Smooth muscle cell (in vitro differentiated cells): ENCODE data around the gene URI1. TPM values are rescaled to one million over a fixed set of nuclear protein-coding genes. Genes with fewer than 3 reads are reported as not detected.
"Not testable (repeated sequence)": the region's sequence is repeated elsewhere in the genome, so short reads cannot be mapped to it uniquely, and the experiment has no call there.

Experiments
- DNase-seq: peaks from one replicate; lab custom pipeline; 2025; ENCODE audit not compliant: unreplicated experiment; lab: John Stamatoyannopoulos, UW
- H2AFZ ChIP-seq: fragments of 200-600 bp; sonication (generic); 2 replicates; pipeline ENCODE4 v1.6.0; 2016; ENCODE audit warnings: antibody characterized with exemption, low read depth, mild to moderate bottlenecking
- H3F3A ChIP-seq: fragments of 200-600 bp; sonication (generic); 2 replicates; pipeline ENCODE4 v1.6.0; 2017; ENCODE audit warnings: antibody characterized with exemption, low read depth
- H3K27ac ChIP-seq: fragments of 200-600 bp; sonication (generic); 2 replicates; pipeline ENCODE4 v1.5.1; 2016; ENCODE audit warnings: low read depth, mild to moderate bottlenecking
- H3K27me3 ChIP-seq: fragments of 200-600 bp; sonication (generic); 2 replicates; pipeline ENCODE4 v1.6.1; 2016; ENCODE audit warnings: low read depth, mild to moderate bottlenecking
- H3K36me3 ChIP-seq: fragments of 200-600 bp; sonication (generic); 2 replicates; pipeline ENCODE4 v1.5.1; 2016; ENCODE audit warnings: low read depth
- H3K4me1 ChIP-seq: fragments of 200-600 bp; sonication (generic); 2 replicates; pipeline ENCODE4 v1.5.1; 2016; ENCODE audit warnings: low read depth
- H3K4me2 ChIP-seq: fragments of 200-600 bp; sonication (generic); 2 replicates; pipeline ENCODE4 v1.6.0; 2016; ENCODE audit warnings: mild to moderate bottlenecking
- H3K4me3 ChIP-seq: fragments of 200-600 bp; sonication (generic); 2 replicates; pipeline ENCODE4 v1.5.1; 2016; ENCODE audit warnings: mild to moderate bottlenecking
- H3K79me2 ChIP-seq: fragments of 200-600 bp; sonication (generic); 2 replicates; pipeline ENCODE4 v1.6.0; 2016; ENCODE audit warnings: low read depth, mild to moderate bottlenecking
- H3K9ac ChIP-seq: fragments of 200-600 bp; sonication (generic); 2 replicates; pipeline ENCODE4 v1.6.0; 2016; ENCODE audit warnings: low read depth
- H3K9me3 ChIP-seq: fragments of 200-600 bp; sonication (generic); replicated peaks from 2 replicates; pipeline ENCODE4 v1.5.1; 2016; ENCODE audit warnings: low read depth
- H4K20me1 ChIP-seq: fragments of 200-600 bp; sonication (generic); 2 replicates; pipeline ENCODE4 v1.6.0; 2016; ENCODE audit warnings: low read depth
- WGBS: methylation state at CpG from one replicate; pipeline ENCODE4 v1.1.7; 2016; ENCODE audit warnings: low lambda C conversion rate; 5-methylcytosine and 5-hydroxymethylcytosine counted together
- polyA plus RNA-seq: library from polyadenylated mRNA; unstranded; fragments of >200 nt; fragmentation: Nextera tagmentation; extraction: Ambion mirVana; gene quantifications from 2 replicates; pipeline ENCODE4 v1.2.1, GENCODE V29; 2016
- total RNA-seq: library from RNA; depleted of rRNA; stranded (reverse); fragments of >200 nt; gene quantifications from 2 replicates; pipeline ENCODE4 v1.2.3, GENCODE V29; 2014
- TF ChIP-seq, protein P1 (sequence below): fragments of 200-600 bp; sonication (generic); IDR thresholded peaks from 2 replicates; pipeline ENCODE4 v1.5.1; 2017; ENCODE audit warnings: borderline replicate concordance, mild to moderate bottlenecking, antibody characterized with exemption; ENCODE audit not compliant: insufficient read depth, poor library complexity, severe bottlenecking

Gene URI1
- total and polyA plus RNA-seq, 2 experiments from 2014 or later = 39.3 to 47.6 TPM

DNA sequence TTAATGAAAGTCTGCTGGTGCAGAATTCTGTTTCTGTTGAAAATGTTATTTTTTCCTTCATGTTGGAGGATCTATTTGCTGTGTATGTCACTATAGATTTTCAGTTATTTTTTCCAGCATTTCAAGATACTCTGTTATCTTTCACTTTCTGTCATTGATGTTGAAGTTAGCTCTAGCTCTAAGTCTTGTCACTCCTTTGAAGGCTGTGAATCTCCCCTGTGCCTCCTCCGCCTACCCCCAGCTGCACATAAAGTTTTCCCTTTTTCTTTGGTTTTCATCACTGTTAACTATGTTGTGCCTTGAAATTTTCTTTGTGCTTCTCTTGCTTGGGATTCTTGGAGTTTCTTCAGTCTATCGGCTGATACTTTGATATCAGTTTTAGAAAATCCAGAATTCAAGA is 20.8 kb downstream of the URI1 start:
- no peak overlapping the region for H3K9ac ChIP-seq
- H3K4me1 ChIP-seq = peaks cover 8% of the 10 kb centered on the region
- WGBS = 97% methylated on average over 2 of the region's 2 CpGs
- H3K36me3 ChIP-seq = no peaks in the 10 kb centered on the region
- H3K27me3 ChIP-seq = no peaks in the 10 kb centered on the region
- no peaks in the 10 kb centered on the region for H3K9me3 ChIP-seq
- TF ChIP-seq, protein P1, sequence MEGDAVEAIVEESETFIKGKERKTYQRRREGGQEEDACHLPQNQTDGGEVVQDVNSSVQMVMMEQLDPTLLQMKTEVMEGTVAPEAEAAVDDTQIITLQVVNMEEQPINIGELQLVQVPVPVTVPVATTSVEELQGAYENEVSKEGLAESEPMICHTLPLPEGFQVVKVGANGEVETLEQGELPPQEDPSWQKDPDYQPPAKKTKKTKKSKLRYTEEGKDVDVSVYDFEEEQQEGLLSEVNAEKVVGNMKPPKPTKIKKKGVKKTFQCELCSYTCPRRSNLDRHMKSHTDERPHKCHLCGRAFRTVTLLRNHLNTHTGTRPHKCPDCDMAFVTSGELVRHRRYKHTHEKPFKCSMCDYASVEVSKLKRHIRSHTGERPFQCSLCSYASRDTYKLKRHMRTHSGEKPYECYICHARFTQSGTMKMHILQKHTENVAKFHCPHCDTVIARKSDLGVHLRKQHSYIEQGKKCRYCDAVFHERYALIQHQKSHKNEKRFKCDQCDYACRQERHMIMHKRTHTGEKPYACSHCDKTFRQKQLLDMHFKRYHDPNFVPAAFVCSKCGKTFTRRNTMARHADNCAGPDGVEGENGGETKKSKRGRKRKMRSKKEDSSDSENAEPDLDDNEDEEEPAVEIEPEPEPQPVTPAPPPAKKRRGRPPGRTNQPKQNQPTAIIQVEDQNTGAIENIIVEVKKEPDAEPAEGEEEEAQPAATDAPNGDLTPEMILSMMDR = no peak
- no peak overlapping the region for H3K4me3 ChIP-seq
- no peaks in the 10 kb centered on the region for H3F3A ChIP-seq
- H2AFZ ChIP-seq = no peak overlapping the region
- no peak overlapping the region for H3K27ac ChIP-seq
- H3K4me2 ChIP-seq = no peak overlapping the region
- no peak for DNase-seq
- H3K79me2 ChIP-seq = peaks cover 98% of the 10 kb centered on the region
- H4K20me1 ChIP-seq = peaks cover 97% of the 10 kb centered on the region

DNA sequence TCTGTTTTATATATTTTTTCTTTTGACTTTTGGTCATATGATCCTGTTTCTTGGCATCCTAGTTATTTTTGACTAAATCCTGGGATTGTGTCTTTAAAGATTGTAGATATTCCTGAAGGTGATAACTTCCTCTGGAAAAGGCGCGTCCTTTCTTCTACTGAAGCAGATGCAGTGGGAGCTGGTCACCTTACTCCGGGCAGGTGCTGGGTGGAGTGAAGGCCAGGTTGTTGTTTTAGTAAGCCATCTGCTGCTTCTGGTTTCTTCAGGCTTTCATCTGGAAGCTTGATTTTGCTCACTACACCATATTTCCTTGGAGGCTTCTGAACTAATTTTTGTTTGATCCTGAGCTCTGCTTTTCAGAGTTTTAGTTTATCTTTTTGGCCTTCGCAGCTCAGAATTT is 21.5 kb downstream of the URI1 start:
- Histone ChIP-seq H3K4me3 (no peak overlapping the region), H3K4me1 (peaks cover 8% of the 10 kb centered on the region), H4K20me1 (peaks cover 97% of the 10 kb centered on the region), H3K79me2 (peaks cover 97% of the 10 kb centered on the region), H2AFZ (no peak overlapping the region), H3K9me3 (no peaks in the 10 kb centered on the region), H3K27me3 (no peaks in the 10 kb centered on the region), H3K9ac (no peak overlapping the region), H3K4me2 (no peak overlapping the region), H3K27ac (no peak overlapping the region), H3F3A (no peaks in the 10 kb centered on the region), H3K36me3 (no peaks in the 10 kb centered on the region)
- DNase-seq = no peak
- WGBS = 91% methylated on average over 4 of the region's 4 CpGs
- TF ChIP-seq, protein P1 = no peak

- H3K27me3 ChIP-seq = no peaks in the 10 kb centered on the region
- 96% methylated on average over 4 of the region's 5 CpGs for WGBS
- no peak for DNase-seq
- H3K9ac ChIP-seq = no peak overlapping the region
- H3K27ac ChIP-seq = no peak overlapping the region
- H3K36me3 ChIP-seq = no peaks in the 10 kb centered on the region
- H3K9me3 ChIP-seq = no peaks in the 10 kb centered on the region
- H3K79me2 ChIP-seq = peaks cover 97% of the 10 kb centered on the region
- H3F3A ChIP-seq = no peaks in the 10 kb centered on the region
- peaks cover 8% of the 10 kb centered on the region for H3K4me1 ChIP-seq
- no peak overlapping the region for H2AFZ ChIP-seq
- TF ChIP-seq, protein P1 = no peak
- H3K4me2 ChIP-seq = no peak overlapping the region
- H3K4me3 ChIP-seq = no peak overlapping the region
- H4K20me1 ChIP-seq = peaks cover 99% of the 10 kb centered on the region
Measured at GRCh38 chr19:29964171-29964570, 22.1 kb downstream of the URI1 start.

- 83% methylated on average over 4 of the region's 4 CpGs for WGBS
- H3K4me3 ChIP-seq = no peak overlapping the region
- no peaks in the 10 kb centered on the region for H3K27me3 ChIP-seq
- H3K4me1 ChIP-seq = peaks cover 8% of the 10 kb centered on the region
- peaks cover 97% of the 10 kb centered on the region for H3K79me2 ChIP-seq
- H3K4me2 ChIP-seq = peak overlapping the region; percentile 21
- H3F3A ChIP-seq = no peaks in the 10 kb centered on the region
- H4K20me1 ChIP-seq = peaks cover 99% of the 10 kb centered on the region
- H2AFZ ChIP-seq = no peak overlapping the region
- TF ChIP-seq, protein P1 = no peak
- no peak overlapping the region for H3K27ac ChIP-seq
- H3K9me3 ChIP-seq = no peaks in the 10 kb centered on the region
- no peak for DNase-seq
- no peaks in the 10 kb centered on the region for H3K36me3 ChIP-seq
- H3K9ac ChIP-seq = no peak overlapping the region
Measured at GRCh38 chr19:29965492-29965891, 23.5 kb downstream of the URI1 start.

DNA sequence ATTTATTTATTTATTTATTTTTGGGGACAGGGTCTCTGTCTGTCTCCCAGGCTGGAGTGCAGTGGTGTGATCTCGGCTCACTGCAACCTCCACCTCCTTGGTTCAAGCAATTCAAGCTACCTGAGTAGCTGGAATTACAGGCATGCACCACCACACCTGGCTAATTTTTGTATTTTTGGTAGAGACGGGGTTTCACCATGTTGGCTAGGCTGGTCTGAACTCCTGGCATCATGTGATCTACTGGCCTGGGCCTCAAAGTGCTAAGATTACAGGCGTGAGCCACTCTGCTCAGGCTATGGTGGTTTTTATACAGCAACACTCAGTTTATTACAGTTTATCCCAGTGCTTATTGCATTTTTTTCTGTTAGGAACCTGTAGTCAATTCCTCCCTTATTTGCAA is 24.1 kb downstream of the URI1 start:
- H3K9me3 ChIP-seq, DNase-seq, H3K9ac ChIP-seq, H3K4me3 ChIP-seq, H2AFZ ChIP-seq, H3K36me3 ChIP-seq, H3K27me3 ChIP-seq, H3K4me1 ChIP-seq, H3F3A ChIP-seq: not testable (repeated sequence)
- peak overlapping the region; percentile 21 for H3K4me2 ChIP-seq
- peaks cover 99% of the 10 kb centered on the region for H4K20me1 ChIP-seq
- H3K79me2 ChIP-seq = peaks cover 97% of the 10 kb centered on the region
- 74% methylated on average over 3 of the region's 3 CpGs for WGBS
- peak overlapping the region; percentile 14 for H3K27ac ChIP-seq
